Adipose tissue (tissue), 3 donors: ENCODE results near the gene MYF5. TPM values are rescaled to one million over a fixed set of nuclear protein-coding genes. Genes with fewer than 3 reads are reported as not detected.
"Not testable (repeated sequence)": the region's sequence is repeated elsewhere in the genome, so short reads cannot be mapped to it uniquely, and the experiment has no call there.

Experiments used
- H3K27ac ChIP-seq: one replicate; pipeline ENCODE4 v1.5.1; 2013; ENCODE audit warnings: low read depth, low read length
- WGBS, 3 donors: extraction: QIAGEN DNeasy Blood & Tissue Kit; methylation state at CpG; one replicate each; pipeline ENCODE4 v1.1.7; 2013; 5-methylcytosine and 5-hydroxymethylcytosine counted together
- polyA plus RNA-seq, 3 donors: library from polyadenylated mRNA; stranded (reverse); fragments of 200-250 nt; gene quantifications; one replicate each; pipeline ENCODE4 v1.2.3, GENCODE V29; 2013
- donor health status: healthy with polysubstance abuse.
- donor health status: Bipolar disorder and iron deficiency.
- donor health status: healthy.

Gene MYF5
- polyA plus RNA-seq: not detected

DNA sequence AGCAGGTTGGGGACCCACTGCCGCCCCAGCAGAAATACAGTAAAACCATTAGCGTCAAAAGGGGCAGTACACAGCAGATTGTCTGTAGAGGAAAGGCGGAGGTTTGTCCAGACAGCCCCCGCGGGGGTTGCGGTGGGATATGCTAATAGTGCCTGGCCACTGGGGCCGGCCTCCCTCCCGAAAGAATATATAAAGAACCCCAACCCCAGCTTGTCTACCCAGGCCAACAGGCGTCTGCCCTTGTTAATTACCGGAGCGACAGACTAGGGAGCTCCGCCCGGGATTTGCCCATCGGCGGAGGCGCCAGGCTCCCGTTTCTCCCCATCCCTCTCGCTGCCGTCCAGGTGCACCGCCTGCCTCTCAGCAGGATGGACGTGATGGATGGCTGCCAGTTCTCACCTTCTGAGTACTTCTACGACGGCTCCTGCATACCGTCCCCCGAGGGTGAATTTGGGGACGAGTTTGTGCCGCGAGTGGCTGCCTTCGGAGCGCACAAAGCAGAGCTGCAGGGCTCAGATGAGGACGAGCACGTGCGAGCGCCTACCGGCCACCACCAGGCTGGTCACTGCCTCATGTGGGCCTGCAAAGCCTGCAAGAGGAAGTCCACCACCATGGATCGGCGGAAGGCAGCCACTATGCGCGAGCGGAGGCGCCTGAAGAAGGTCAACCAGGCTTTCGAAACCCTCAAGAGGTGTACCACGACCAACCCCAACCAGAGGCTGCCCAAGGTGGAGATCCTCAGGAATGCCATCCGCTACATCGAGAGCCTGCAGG is at the start of gene MYF5:
TSS of gene MYF5 (plus strand) at position 217 of the 774 bp plus-strand sequence. CDS start at position 369, 152 bp downstream.
- 29 to 41% (median 32%) methylated on average over 45 of the region's 45 CpGs for WGBS, 3 donors
- no peak within 1 kb of the TSS for H3K27ac ChIP-seq

DNA sequence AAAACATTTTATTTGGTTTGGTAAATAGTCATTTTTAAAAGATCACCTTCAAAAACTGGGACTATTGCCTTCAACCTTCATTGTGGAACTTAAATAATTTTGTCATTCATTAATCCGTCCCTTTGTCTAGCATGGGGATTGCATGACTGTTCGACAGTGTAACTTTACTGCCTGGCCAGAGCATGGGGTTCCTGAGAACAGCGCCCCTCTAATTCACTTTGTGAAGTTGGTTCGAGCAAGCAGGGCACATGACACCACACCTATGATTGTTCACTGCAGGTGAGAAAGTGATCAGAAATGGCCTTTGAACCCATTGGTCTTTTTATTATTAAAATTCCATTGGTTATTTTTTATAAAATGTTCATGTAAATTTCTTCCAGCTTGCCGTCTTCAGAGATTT is 46.5 kb upstream of the MYF5 start:
- WGBS, 3 donors: 60 to 81% (median 71%) methylated on average over 5 of the region's 5 CpGs
- H3K27ac ChIP-seq: no peak overlapping the region

DNA sequence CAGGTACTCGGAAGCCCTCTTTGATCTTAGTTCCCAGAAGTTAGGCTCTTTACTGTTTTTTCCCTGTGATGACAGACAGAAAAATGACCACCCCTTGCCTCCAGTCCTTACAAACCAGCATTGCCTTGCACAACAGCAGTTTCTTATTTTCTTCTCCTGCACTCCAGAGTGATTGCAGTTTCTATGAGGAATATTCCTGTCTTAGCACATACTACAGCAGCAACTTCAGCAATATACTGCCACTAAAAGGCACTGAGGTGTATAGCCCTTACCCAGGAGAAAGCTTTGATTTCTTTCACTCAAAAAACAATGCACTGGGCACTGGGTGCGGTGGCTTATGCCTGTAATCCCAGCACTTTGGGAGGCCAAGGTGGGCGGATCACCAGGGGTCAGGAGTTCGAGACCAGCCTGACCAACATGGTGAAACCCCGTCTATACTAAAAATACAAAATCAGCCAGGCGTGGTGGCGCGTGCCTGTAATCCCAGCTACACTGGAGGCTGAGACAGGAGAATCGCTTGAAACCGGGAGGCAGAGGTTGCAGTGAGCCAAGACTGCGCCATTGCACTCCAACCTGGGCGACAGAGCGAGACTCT is 40.6 kb upstream of the MYF5 start:
- not testable (repeated sequence) for H3K27ac ChIP-seq
- 91 to 96% (median 93%) methylated on average over 13 of the region's 13 CpGs for WGBS, 3 donors

DNA sequence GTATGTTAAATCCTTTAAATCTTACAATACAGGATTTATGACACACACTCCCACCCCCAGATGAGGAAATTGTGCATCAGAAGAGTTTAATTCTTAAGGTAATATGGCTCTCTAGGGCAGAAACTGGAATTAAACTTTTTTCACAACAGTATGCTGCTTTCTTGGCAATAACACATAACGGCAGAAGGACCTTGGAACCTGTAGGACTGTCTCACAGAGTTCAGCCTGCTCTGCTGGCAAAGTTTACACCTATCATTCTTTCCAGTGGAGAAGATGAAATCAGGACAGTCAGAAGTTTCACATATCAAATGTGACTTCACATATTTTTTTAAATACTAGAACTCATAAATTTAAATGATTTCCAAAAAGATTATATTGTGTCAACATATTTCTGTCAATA is 39.9 kb upstream of the MYF5 start:
- 55 to 81% (median 66%) methylated on average over 1 of the region's 1 CpG for WGBS, 3 donors
- no peak overlapping the region for H3K27ac ChIP-seq

DNA sequence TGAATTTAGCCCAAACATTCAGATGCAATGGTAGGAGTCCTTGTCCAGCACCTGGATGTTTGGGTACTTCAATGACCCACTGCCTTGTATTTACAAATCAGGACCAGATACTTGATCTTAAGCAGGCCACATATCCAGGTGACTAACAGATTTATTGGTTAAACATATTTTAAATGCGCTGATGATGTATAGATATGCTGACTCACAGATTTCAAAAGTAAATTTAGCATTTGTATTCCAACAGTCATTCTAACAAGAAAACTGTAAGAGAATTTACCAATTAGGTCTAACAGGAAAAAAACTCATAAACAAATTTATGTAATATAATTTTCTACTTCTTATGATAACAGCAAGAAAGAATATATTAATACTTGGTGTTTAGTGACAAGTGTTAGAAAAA is 38.7 kb upstream of the MYF5 start:
- 91 to 100% (median 94%) methylated on average over 1 of the region's 1 CpG for WGBS, 3 donors
- no peak overlapping the region for H3K27ac ChIP-seq

DNA sequence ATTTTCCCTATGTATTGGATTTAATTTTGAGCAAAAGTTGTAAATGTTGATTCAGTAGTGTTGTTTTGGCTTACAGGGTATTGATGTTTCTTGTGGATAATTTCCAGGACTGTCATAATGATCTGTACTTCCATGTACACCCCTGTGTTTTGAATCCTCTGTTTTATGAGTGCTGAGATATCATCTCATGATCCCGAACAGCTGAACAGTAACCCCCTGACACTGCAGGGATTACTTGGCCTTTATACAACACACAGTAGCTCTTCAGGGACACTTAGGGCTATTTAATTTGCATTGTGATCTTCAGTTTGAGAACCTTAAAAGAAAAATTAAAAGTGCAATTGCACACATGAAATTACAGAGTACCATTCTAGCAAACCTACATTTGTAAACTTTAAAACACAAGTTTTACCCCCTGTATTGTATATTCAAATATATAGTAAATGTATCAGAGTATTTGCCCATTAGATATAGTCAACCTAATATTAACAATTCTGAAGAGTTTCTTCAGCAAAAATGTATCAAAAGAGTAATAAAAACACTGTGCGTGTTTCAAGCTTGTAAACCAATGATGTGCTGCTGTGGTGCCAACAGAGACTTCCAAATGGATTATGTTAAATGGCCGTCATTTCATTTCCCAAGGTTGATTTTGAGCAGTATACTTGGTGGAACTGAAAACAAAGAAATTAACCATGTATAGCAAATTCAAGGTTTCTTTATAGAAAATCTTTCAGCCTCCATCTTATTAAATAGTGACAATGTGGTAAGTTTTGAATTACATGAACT is 37.2 kb upstream of the MYF5 start:
- WGBS, 3 donors: 81 to 83% (median 82%) methylated on average over 3 of the region's 3 CpGs
- no peak overlapping the region for H3K27ac ChIP-seq

DNA sequence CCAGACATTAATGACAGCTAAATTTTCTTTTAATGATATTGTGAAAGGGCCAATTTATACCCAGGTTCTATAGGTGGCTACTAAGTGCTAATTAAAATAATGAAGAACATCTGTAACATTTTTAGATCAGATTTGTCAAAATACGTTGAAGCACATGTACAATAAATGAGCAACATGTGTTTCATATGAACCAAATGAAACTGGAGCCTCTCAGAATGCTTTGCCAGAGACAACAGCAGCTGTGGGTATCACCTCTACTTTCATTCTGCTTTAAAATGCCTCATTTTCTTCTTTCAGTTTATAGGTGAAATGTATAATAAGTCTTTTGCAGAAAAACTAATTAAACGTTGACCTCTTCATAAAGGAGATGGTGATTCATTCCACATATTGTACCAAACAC is 35.4 kb upstream of the MYF5 start:
- H3K27ac ChIP-seq: no peak overlapping the region
- WGBS, 3 donors: 70 to 82% (median 77%) methylated on average over 2 of the region's 2 CpGs

DNA sequence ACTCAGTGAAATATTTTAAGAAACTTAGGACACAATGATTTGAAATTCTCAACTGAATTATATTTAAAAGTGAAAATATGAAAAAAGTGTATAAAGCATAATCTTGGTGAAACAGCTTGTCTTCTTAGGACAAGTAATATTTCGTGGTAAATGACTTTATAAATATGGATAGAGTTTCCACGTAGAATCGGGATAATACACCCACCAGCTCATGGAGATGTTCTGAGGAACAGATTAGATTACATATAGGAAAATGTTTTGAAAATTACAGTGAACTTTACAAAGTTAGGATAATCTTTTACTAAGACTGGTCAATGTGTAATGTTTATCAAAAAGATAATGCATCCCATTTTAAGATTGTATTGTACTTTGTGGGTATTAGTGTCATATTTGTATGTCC is 34.9 kb upstream of the MYF5 start:
- WGBS, 3 donors: 82 to 90% (median 90%) methylated on average over 3 of the region's 3 CpGs
- H3K27ac ChIP-seq: no peak overlapping the region

DNA sequence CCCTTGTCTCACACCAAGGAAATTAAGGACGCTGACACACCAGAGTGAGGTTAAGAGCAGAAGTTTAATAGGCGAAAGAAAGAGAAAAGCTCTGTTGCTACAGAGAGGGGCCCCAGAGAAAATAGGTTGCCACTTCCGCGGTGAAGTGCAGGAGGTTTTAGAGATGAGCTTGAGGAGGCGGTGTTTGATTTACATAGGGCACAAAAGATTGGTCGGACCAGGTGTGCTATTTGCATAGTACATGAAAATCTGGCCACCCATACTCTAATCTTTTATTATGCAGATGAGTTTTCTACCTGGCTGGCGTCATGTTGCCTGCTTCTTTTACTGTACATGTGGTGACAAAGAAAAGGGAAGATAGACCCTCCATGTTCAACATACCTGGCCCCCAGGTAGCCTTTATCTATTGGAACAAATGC is 32.6 kb upstream of the MYF5 start:
- 40 to 60% (median 55%) methylated on average over 7 of the region's 7 CpGs for WGBS, 3 donors
- no peak overlapping the region for H3K27ac ChIP-seq

DNA sequence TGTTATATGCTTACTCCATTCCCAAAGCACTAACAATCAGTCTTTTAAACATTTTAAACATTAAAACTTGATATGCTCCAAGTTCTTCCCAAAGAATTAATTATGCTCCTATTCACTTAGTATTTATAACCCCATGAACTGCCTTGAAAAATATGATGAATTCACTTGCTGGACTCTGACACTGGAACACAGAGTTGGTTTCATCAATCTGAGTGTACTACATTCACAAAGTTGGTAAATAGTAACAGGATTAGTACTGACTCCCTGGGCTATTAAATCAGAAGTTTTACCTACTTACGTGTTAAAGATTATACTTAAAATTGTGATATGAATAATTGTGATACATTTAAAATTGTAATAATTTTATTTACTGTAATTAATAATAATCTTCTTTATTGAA is 26.6 kb upstream of the MYF5 start:
- H3K27ac ChIP-seq: no peak overlapping the region
- WGBS, 3 donors: 81 to 88% (median 86%) methylated on average over 1 of the region's 1 CpG

DNA sequence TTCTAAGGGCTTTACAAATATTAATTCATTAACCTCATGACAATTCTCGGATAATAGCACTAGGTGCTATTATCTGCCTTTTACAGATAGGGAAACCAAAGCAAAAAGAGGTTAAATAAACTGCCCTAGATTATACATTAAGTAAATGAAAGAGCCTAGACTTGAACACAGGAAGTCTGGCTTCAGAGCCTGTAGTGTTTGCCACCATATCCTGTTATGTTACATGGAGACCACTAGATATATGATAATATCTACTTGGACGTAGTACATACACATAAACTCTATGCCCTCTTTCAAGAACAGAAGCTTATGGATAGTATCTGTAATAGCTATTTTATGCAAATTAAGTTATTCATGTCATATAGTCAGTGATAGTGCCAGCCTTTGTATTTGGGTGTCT is 26.2 kb upstream of the MYF5 start:
- 50 to 58% (median 54%) methylated on average over 2 of the region's 2 CpGs for WGBS, 3 donors
- H3K27ac ChIP-seq: no peak overlapping the region

DNA sequence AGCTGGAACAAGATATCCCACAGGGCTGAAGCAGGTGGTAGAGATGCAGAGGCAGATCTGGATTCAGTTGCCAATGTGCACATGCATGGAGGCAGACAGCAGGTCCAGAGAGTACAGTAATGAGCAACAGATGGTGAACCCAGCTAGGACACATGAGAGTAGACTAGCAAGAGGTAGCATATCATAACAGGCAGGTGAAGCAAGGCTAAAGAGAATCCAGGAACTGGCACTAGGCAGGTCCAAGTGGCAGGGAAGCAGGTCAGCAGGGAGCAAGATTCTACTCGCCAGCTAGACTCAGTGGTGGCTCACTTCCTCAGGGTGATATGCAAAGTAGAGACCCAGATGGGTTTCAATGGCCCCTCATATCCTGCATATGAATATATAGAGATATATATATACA is 24.6 kb upstream of the MYF5 start:
- WGBS, 3 donors: 86 to 90% (median 90%) methylated on average over 1 of the region's 1 CpG
- no peak overlapping the region for H3K27ac ChIP-seq

DNA sequence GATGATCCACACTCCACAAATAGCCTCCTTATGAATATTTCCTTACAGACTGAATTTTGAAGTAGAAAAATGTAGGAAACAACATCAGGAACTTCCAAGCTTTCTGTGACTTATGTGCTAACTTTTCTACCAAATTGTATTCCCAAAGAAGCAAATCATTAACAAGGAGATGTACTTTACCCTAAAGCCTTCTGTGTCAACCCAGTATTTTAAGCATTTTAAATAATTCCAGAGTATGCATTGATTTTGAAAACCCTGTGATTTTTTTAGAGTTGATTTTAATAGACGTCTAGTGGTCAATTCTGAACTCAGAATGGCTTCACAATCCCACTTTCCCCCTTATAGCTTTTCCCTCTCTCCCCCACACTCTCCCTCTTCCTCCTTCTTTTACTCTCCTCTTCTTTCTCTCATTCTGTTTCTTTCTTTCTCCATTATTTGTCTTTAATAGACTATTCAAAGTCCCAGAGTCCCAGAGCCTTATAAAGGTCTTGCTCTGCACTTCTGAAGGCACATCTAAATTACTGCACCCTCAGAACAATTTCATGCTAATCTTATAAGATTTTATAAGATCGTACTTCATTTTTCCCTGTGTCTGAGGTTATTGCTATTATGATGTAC is 19.3 kb upstream of the MYF5 start:
- WGBS, 3 donors: 62 to 78% (median 76%) methylated on average over 2 of the region's 2 CpGs
- no peak overlapping the region for H3K27ac ChIP-seq

DNA sequence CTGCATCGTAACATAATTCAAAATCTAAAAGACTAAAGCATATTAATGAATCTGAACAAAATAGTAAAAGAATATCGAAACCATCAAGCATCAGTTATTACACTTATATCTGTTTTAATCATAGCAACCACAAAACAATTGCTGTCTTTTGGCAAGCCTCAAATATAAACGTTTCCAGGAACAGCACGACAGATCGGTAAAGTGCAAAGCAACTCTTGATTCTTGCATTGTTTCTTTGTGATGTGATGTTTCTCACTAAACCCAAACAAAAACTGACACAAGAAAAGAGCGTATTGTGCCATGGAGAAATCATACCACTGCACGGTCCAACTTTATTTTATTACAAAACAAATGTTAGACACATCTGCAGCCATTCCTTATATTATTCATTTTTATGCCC is 18.5 kb upstream of the MYF5 start:
- no peak overlapping the region for H3K27ac ChIP-seq
- 64 to 79% (median 72%) methylated on average over 7 of the region's 7 CpGs for WGBS, 3 donors

DNA sequence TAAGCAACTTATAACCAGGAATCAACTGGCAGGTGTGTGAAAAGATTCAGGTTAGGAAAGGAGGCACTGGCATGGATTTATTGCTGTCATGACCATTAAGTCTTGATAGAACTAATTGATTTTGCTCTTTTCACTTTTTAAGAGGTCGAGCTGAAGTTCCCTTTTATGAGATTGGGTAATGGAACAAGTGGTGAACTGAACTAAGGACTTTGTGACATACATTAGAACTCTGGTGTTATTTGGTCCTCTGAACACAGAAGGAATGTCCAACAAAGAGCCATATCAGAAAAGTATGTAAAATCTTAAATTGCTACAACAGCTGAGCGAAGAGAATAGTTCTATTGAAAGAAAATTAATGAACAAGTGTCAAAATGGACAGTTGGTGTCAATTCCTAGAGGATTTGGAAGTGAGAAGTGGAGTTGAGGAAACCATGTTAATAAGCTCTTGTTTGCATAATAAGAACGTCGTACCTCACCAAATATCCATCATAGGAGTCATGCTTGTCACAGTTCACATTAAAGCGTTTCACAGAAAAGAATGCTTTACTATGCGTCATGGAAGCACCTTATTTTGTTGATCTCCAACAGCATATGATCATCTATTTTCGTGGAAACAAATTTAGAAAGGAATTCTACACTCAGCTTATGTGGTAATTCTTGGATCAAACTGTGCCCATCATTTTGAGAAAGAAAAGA is 17.7 kb upstream of the MYF5 start:
- 63 to 75% (median 74%) methylated on average over 7 of the region's 7 CpGs for WGBS, 3 donors
- H3K27ac ChIP-seq: no peak overlapping the region

DNA sequence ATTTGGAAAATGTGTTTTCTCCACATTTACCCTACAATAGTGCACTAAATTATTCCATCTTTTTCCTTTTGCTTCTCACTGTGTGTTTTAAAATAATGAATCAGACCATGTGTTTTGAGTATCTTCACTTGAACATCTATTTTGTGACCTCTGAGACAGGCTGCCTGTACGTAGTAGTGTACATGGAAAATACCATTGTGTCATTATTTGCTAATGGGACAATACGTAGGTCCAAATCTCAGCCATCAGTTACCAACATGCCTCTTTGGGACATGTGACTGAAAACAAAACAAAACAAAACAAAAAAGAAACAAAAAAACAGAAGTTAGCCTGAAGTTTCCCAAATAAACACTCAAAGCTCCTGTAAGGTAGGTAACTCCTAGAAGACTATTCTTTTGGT is 16.4 kb upstream of the MYF5 start:
- WGBS, 3 donors: 81 to 84% (median 82%) methylated on average over 2 of the region's 2 CpGs
- H3K27ac ChIP-seq: no peak overlapping the region

DNA sequence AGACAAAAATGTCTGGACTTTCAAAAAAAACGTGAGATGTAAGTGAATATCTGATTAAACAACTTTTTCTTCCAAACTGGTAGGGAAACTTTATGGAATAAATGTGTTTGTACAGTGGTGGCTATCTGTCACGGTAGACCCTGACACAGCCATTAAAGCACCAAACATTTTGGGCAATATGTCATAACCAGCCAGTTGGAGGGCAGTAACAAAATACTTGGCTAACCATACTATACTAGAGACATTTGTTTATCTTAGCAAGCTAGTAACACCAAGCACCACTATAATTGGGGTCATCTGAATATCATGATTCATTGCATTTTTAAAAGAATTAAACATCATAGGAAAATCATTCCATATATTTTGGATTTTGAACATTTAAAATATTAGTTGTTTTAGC is 15.3 kb upstream of the MYF5 start:
- no peak overlapping the region for H3K27ac ChIP-seq
- WGBS, 3 donors: 58 to 85% (median 78%) methylated on average over 2 of the region's 2 CpGs
